ENCODE measurements around the gene CYP27B1. TPM values are rescaled to one million over a fixed set of nuclear protein-coding genes. Genes with fewer than 3 reads are reported as not detected.

The CYP27B1 gene
- total and polyA plus RNA-seq, 10 of the 15 experiments (the other 5 are each of a cell fraction or from before 2014, with no cell fraction given): 0.10 to 2.7 (median 1.1) TPM

DNA sequence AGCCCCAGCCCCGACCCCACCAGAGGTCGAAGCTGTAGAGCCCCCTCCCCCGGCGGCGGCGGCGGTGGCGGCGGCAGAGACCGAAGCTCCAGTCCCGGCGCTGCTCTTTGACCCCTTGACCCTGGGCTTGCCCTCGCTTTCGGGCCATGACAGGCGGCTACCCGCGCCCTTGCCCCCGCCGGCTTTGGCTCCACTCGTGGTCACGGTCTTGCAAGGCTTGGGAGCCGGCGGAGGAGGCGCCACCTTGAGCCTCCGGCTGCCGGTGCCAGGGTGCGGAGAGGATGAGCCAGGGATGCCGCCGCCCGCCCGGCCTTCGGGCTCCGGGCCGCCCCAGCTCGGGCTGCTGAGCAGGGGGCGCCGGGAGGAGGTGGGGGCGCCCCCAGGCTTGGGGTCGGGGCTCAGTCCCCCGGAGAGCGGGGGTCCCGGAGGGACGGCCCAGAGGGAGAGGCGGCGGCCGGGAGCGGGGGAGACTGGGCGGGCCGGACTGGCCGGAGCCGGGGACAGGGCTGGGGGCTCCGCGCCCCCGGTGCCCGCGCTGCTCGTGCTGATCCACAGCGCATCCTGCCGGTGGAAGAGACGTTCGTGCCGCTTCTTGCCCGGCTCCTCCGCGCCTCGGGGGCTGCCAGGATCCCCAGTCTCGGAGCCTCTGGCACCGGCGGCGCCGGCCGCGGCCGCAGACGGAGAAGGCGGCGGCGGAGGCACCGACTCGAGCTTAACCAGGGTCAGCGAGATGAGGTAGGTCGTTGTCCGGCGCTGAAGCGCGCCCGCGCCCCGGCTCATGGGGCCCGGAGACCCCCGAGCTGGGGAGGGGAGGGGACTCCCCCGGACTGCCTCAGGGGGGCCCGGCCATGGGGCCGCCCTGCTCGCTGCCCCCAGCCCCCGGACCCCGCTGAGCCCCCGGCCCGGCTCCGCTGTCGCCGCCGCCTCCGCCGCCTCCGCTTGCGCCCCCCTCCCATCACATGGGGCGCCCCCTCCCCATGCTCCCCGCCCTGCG lies 29.1 kb downstream of the CYP27B1 start:
- Histone ChIP-seq H3K9ac (ENCODE audit: control insufficient read depth, insufficient read depth, low read length) (no peak overlapping the region), H3K79me2 (ENCODE audit: control insufficient read depth, insufficient read depth, low read length) (peaks cover 18% of the 10 kb centered on the region), H3K36me3 (ENCODE audit: control insufficient read depth in 2 of 2, insufficient read depth in 2 of 2, low read length in 1 of 2) (peaks cover 0 to under 1% of the 10 kb centered on the region in 2 experiments; a peak in 3 of 4 replicates), H3K4me3 (no peak overlapping the region), H3K4me2 (ENCODE audit: control insufficient read depth, insufficient read depth) (no peak overlapping the region), H3K27me3 (replicated peaks in 1 of 2; ENCODE audit: control insufficient read depth in 2 of 2, insufficient read depth in 2 of 2, low read length in 1 of 2) (no peaks in the 10 kb centered on the region), H2AFZ (ENCODE audit: control insufficient read depth, low read depth, low read length) (no peak overlapping the region), H3K9me3 (replicated peaks; ENCODE audit: control insufficient read depth, insufficient read depth, low read length) (no peaks in the 10 kb centered on the region), H4K20me1 (ENCODE audit: control insufficient read depth, insufficient read depth) (no peaks in the 10 kb centered on the region), H3K27ac (ENCODE audit: control insufficient read depth, insufficient read depth) (no peak overlapping the region), H3K4me1 (ENCODE audit: control insufficient read depth, insufficient read depth, low read length) (peaks cover 12% of the 10 kb centered on the region)
- WGBS (ENCODE audit: insufficient coverage, insufficient replicate concordance, low lambda C conversion rate, missing lambda C conversion rate): 99% methylated on average over 22 of the region's 110 CpGs
- TF ChIP-seq, protein P1, sequence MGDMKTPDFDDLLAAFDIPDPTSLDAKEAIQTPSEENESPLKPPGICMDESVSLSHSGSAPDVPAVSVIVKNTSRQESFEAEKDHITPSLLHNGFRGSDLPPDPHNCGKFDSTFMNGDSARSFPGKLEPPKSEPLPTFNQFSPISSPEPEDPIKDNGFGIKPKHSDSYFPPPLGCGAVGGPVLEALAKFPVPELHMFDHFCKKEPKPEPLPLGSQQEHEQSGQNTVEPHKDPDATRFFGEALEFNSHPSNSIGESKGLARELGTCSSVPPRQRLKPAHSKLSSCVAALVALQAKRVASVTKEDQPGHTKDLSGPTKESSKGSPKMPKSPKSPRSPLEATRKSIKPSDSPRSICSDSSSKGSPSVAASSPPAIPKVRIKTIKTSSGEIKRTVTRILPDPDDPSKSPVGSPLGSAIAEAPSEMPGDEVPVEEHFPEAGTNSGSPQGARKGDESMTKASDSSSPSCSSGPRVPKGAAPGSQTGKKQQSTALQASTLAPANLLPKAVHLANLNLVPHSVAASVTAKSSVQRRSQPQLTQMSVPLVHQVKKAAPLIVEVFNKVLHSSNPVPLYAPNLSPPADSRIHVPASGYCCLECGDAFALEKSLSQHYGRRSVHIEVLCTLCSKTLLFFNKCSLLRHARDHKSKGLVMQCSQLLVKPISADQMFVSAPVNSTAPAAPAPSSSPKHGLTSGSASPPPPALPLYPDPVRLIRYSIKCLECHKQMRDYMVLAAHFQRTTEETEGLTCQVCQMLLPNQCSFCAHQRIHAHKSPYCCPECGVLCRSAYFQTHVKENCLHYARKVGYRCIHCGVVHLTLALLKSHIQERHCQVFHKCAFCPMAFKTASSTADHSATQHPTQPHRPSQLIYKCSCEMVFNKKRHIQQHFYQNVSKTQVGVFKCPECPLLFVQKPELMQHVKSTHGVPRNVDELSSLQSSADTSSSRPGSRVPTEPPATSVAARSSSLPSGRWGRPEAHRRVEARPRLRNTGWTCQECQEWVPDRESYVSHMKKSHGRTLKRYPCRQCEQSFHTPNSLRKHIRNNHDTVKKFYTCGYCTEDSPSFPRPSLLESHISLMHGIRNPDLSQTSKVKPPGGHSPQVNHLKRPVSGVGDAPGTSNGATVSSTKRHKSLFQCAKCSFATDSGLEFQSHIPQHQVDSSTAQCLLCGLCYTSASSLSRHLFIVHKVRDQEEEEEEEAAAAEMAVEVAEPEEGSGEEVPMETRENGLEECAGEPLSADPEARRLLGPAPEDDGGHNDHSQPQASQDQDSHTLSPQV (IDR thresholded peaks at IDR 0.05): no peak
- TF ChIP-seq, protein P2, sequence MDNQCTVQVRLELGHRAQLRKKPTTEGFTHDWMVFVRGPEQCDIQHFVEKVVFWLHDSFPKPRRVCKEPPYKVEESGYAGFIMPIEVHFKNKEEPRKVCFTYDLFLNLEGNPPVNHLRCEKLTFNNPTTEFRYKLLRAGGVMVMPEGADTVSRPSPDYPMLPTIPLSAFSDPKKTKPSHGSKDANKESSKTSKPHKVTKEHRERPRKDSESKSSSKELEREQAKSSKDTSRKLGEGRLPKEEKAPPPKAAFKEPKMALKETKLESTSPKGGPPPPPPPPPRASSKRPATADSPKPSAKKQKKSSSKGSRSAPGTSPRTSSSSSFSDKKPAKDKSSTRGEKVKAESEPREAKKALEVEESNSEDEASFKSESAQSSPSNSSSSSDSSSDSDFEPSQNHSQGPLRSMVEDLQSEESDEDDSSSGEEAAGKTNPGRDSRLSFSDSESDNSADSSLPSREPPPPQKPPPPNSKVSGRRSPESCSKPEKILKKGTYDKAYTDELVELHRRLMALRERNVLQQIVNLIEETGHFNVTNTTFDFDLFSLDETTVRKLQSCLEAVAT (IDR thresholded peaks at IDR 0.05): no peak
- TF ChIP-seq TBL1XR1 (IDR thresholded peaks at IDR 0.05; ENCODE audit: low read depth, low read length): no peak
- in situ Hi-C loops (cut with MboI) (no loop called here), intact Hi-C loops (cut with micrococcal nuclease; ENCODE audit: unreplicated experiment) (no loop called here)
- RAD21 ChIA-PET (ENCODE audit: unreplicated experiment): no interaction called here
- DNase-seq (ENCODE audit: low read depth, low spot score) (no peak), ATAC-seq (no peak), FAIRE-seq (no peak)
- SMC1A ChIA-PET (ENCODE audit: uncharacterized antibody, unreplicated experiment): no interaction called here
- CTCF ChIA-PET: no interaction called here
- POLR2A ChIA-PET: no interaction called here
- BruUV-seq (replicated peaks): no TSS peak

All from GM12878 (cell line).